GM23338 (cell line): ENCODE measurements around the gene IL1RAPL2.

Experiments used
- EZH2 ChIP-seq: fragments of 200-600 bp; sonication (generic); IDR thresholded peaks from one replicate; pipeline ENCODE4 v1.8.0; 2017; ENCODE audit warnings: antibody characterized with exemption, mild to moderate bottlenecking, low read depth; ENCODE audit not compliant: unreplicated experiment
- NANOG ChIP-seq: IDR thresholded peaks from 2 replicates; pipeline ENCODE4 v1.6.1; 2016; ENCODE audit warnings: antibody characterized with exemption, borderline replicate concordance
- POLR2AphosphoS5 ChIP-seq: IDR thresholded peaks from 2 replicates; pipeline ENCODE4 v1.6.1; 2016; ENCODE audit warnings: antibody characterized with exemption, low read depth
- TF ChIP-seq, protein P1 (sequence below), 2 experiments: fragments of 200-600 bp in 1 of 2; sonication (generic) in 1 of 2; conservative IDR thresholded peaks; 2 replicates each; pipeline versions ENCODE4 v1.5.1 to v1.6.1; 2016 to 2017; ENCODE audit warnings: antibody characterized with exemption in 2 of 2, low read depth in 2 of 2, mild to moderate bottlenecking in 2 of 2, moderate library complexity in 1 of 2

DNA sequence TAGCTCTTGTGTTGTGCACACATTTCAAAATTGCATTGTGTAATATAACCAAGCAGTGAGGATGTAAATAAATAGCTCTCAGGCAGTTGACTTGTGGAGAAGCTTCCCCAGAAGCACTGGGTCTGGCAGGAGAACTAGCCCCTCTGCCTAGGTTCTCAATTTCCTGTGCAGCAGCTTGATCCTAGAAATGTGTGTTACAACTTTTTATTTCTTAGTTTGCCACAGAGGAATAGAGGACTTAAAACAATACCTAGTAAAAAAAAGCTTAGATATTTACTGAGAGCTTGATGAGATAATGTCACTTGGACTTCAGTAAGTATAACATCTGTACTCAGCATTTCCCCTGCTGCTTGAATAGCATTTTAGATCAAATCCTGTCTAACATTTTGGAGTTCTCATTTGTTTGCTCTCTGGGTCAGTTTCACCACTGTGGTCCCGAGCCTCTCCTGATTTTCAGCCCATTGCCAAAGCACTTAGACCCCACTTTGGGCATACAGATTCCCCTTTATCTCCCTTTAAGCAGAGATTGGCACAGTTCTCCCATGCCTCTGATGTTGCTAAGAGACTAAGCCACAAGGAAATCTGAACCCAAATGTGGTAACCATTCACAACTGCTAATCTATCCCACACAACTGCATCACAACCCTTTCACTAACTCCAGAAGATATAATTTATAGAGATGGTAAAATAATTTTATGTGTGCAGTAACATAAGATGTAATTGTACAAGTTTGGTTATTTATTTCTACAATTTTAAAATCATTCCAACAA is 1158.2 kb downstream of the IL1RAPL2 start:
- TF ChIP-seq, protein P1, sequence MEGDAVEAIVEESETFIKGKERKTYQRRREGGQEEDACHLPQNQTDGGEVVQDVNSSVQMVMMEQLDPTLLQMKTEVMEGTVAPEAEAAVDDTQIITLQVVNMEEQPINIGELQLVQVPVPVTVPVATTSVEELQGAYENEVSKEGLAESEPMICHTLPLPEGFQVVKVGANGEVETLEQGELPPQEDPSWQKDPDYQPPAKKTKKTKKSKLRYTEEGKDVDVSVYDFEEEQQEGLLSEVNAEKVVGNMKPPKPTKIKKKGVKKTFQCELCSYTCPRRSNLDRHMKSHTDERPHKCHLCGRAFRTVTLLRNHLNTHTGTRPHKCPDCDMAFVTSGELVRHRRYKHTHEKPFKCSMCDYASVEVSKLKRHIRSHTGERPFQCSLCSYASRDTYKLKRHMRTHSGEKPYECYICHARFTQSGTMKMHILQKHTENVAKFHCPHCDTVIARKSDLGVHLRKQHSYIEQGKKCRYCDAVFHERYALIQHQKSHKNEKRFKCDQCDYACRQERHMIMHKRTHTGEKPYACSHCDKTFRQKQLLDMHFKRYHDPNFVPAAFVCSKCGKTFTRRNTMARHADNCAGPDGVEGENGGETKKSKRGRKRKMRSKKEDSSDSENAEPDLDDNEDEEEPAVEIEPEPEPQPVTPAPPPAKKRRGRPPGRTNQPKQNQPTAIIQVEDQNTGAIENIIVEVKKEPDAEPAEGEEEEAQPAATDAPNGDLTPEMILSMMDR (conservative IDR thresholded peaks at IDR 0.05; ENCODE audit: low read depth in 2 of 2) = no peak
- TF ChIP-seq NANOG = no peak
- no peak for TF ChIP-seq EZH2
- TF ChIP-seq POLR2AphosphoS5 = no peak
